Bronchial epithelial cell (primary cell): ENCODE measurements around the gene CA7. TPM values are rescaled to one million over a fixed set of nuclear protein-coding genes. Genes with fewer than 3 reads are reported as not detected.

Experiments
- DNase-seq: peaks from one replicate; pipeline ENCODE4 v3.0.0-alpha.2; 2010; ENCODE audit warnings: low read depth
- FAIRE-seq: peaks from 2 replicates; lab custom pipeline; 2011; peaks lifted over from hg19 to GRCh38; lab: Jason Lieb, UNC
- H3K27me3 ChIP-seq: 2 replicates; pipeline ENCODE4 v1.5.1; 2011; ENCODE audit warnings: low read length; ENCODE audit not compliant: control insufficient read depth, insufficient read depth
- H3K36me3 ChIP-seq: 2 replicates; pipeline ENCODE4 v1.5.1; 2011; ENCODE audit warnings: low read length; ENCODE audit not compliant: control insufficient read depth, insufficient read depth
- H3K4me3 ChIP-seq: 2 replicates; pipeline ENCODE4 v1.5.1; 2011; ENCODE audit warnings: mild to moderate bottlenecking, low read depth, low read length, control low read depth
- CTCF ChIP-seq: IDR thresholded peaks from 2 replicates; pipeline ENCODE4 v1.5.1; 2011; ENCODE audit warnings: mild to moderate bottlenecking, moderate library complexity, low read length, control low read depth, inconsistent platforms; ENCODE audit not compliant: insufficient read depth, severe bottlenecking
- total RNA-seq: library from RNA; depleted of rRNA; stranded (reverse); fragments of >200 nt; gene quantifications from 2 replicates; pipeline ENCODE4 v1.2.1, GENCODE V29; 2014

Gene CA7
- total RNA-seq, 1 donor from 2014 or later: not detected

GRCh38 chr16:66850115-66850815 lies 6.1 kb downstream of the CA7 start:
- TF ChIP-seq CTCF: no peak
- H3K4me3 ChIP-seq: no peak overlapping the region
- no peak for DNase-seq
- FAIRE-seq: no peak
- H3K27me3 ChIP-seq: peaks cover 16% of the 10 kb centered on the region
- H3K36me3 ChIP-seq: no peaks in the 10 kb centered on the region

- DNase-seq (no peak), FAIRE-seq (no peak)
- H3K27me3 ChIP-seq: peaks cover 11% of the 10 kb centered on the region
- TF ChIP-seq CTCF: no peak
- H3K36me3 ChIP-seq: no peaks in the 10 kb centered on the region
- no peak overlapping the region for H3K4me3 ChIP-seq
These were observed 7.2 kb downstream of the CA7 start for GRCh38 chr16:66851166-66851964.

- no peaks in the 10 kb centered on the region for H3K36me3 ChIP-seq
- peaks cover 2% of the 10 kb centered on the region for H3K27me3 ChIP-seq
- DNase-seq: no peak
- FAIRE-seq: no peak
- no peak overlapping the region for H3K4me3 ChIP-seq
- TF ChIP-seq CTCF: no peak
These were observed 9.3 kb downstream of the CA7 start for GRCh38 chr16:66853261-66854139.

GRCh38 chr16:66856184-66856730 lies 12.0 kb downstream of the CA7 start:
- DNase-seq (no peak), FAIRE-seq (no peak)
- H3K36me3 ChIP-seq: no peaks in the 10 kb centered on the region
- TF ChIP-seq CTCF: no peak
- H3K27me3 ChIP-seq: no peaks in the 10 kb centered on the region
- no peak overlapping the region for H3K4me3 ChIP-seq

- FAIRE-seq (no peak), DNase-seq (no peak)
- H3K27me3 ChIP-seq: no peaks in the 10 kb centered on the region
- no peak overlapping the region for H3K4me3 ChIP-seq
- TF ChIP-seq CTCF: no peak
- no peaks in the 10 kb centered on the region for H3K36me3 ChIP-seq
These were observed 12.6 kb downstream of the CA7 start for GRCh38 chr16:66856801-66857200.
